GM19240 (cell line): ENCODE results near the gene CBR1.

Source experiments
- DNase-seq: peaks from one replicate; pipeline ENCODE4 v3.0.0; 2011; ENCODE audit warnings: low spot score; ENCODE audit not compliant: insufficient read length

CBR1 gene

GRCh38 chr21:36115138-36115730 lies 45.4 kb downstream of the CBR1 start:
- no peak for DNase-seq

DNA sequence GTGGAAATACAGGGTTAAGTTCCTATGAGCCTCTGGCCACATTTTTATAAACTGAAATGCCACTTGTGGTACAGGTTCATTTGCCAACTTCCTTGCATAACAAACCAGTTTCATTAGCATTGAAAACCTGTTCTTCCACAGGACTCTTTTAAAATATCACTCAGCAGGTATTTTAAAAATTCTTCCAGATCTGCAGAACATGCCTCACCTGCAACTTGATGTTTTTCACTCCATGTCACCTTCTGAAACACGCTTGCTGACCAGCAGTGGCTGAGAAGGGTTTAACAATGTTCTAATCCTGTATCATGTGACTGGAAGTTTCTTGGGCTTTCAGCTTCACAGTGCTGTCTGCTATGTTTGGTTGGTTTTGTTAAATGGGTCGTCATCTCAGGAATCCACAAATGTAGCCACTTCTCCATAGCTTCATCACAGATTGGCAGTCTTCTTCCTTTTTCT lies 47.5 kb downstream of the CBR1 start:
- no peak for DNase-seq

DNA sequence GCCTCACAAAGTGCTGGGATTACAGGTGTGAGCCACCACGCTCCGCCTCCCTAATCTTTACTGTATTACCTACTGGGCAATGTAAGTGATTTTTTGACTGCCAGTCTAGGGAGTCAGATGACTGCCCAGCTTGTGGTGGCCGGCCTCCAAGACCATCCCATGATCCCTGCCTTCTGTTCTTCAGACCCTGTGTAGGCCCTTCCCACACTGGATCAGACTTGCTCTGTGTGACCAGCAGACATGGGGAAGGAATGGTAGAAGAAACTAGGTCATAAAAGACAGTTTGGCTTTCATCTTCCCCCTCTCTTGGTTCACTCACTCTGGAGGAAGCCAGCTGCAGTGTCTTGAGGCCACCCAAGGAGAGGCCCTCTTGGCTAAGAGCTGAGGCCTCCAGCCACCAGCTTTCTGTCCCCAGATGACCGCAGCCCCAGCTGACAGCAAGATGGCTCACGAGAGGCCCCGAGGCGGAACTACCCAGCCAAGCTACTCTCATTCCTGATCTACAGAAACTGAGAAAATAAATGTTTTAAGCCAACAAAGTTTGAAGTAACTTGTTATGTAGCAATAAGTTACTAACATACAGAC lies 50.6 kb downstream of the CBR1 start:
- DNase-seq, result no peak
